Kidney glomerular epithelial cell (primary cell): Measurements from ENCODE around the gene PRR33.
"Not testable (repeated sequence)": the region's sequence is repeated elsewhere in the genome, so short reads cannot be mapped to it uniquely, and the experiment has no call there.

ENCODE experiments used
- DNase-seq: peaks from one replicate; lab custom pipeline; 2025; lab: John Stamatoyannopoulos, UW

Gene PRR33

DNA sequence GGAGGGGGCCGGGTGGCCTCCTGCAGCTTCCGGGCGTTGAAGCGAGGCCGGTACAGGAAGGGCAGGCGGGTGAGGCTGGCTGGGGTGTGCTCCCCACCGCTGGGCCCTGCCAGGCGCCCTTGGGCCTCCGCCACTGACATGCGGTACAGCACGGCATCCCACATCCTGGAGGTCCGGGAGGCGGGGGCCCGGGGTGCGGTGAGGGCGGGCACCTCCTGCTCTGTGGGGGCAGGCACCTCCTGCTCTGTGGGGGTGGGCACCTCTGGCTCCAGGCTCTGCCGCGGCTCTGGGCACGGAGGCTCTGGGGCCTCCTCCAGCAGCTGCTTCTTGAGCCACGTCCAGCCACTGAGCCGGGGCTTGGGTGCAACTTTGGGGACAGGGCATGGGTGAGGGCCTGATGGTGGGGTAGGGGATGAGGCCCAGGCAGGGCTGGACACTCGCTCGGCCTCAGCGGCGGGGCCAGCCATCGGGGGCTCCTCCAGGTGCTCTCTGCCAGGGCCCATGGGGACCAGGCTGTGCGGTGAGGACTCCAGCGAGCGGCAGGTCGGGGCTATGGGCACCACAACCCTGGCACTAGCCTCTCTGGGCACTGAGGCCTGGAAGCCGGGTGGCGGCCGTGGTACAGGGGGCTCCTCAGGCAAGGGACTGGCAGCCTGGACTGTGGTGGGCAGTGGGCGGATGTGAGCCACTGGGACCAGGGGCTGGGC lies 2.3 kb downstream of the PRR33 start:
- DNase-seq: no peak

GRCh38 chr11:1888811-1889210 lies 2.9 kb downstream of the PRR33 start:
- no peak for DNase-seq

DNA sequence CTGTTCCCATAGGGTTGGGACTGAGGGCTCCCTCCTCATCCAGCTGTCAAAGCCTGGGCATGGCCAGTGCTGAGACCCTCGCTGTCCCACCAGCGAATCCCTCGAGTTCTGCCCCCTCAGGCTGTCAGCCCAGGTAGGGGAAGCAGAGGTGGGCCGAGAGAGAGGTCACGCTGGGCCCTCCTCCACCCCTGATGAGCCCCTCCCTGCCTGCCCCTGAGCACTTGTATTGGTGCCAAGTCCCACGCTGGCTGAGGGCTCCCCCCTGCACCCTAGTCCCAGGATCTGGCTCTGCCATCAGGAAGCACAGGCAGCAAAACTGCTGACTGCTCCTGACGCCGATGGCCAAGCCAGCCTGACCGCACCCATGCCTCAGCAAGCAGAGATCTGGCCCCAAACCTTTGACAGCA lies 3.3 kb downstream of the PRR33 start:
- no peak for DNase-seq

- DNase-seq: no peak
Observed at GRCh38 chr11:1887451-1888346, 4.0 kb downstream of the PRR33 start.

DNA sequence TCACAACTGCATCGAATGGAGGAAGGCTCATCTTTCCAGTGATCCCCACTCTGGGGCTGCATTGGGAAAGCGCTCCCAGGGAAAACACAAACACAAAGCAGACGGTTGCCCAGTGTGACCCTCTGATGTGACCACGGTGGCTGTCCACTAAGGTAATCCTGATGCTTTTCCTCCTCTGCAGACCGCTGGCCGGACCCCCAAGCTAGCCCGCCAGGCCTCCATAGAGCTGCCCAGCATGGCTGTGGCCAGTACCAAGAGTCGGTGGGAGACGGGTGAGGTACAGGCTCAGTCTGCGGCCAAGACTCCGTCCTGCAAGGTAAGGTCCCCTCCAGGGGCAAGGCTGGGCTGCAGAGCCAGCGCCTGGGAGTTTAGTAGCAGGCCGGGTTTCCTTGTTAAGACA lies 5.1 kb downstream of the PRR33 start:
- DNase-seq: not testable (repeated sequence)

DNA sequence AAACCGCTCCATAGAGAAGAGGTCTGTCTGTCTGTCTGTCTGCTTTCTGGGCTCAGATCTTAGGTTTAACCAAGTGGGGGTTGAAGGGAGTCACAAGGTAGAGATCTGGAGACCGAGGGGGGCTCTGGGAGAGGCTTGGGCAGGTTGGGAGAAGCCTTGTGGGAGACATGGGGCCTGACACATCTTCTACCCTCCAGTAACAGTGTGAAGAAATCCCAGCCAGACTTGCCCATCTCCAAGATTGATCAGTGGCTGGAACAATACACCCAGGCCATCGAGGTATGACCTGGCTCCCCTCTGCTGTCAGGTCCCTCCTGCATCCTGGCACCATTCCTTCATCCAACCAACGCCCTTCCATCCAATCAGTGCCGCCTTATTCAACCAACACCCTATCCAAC lies 7.4 kb downstream of the PRR33 start:
- no peak for DNase-seq

DNA sequence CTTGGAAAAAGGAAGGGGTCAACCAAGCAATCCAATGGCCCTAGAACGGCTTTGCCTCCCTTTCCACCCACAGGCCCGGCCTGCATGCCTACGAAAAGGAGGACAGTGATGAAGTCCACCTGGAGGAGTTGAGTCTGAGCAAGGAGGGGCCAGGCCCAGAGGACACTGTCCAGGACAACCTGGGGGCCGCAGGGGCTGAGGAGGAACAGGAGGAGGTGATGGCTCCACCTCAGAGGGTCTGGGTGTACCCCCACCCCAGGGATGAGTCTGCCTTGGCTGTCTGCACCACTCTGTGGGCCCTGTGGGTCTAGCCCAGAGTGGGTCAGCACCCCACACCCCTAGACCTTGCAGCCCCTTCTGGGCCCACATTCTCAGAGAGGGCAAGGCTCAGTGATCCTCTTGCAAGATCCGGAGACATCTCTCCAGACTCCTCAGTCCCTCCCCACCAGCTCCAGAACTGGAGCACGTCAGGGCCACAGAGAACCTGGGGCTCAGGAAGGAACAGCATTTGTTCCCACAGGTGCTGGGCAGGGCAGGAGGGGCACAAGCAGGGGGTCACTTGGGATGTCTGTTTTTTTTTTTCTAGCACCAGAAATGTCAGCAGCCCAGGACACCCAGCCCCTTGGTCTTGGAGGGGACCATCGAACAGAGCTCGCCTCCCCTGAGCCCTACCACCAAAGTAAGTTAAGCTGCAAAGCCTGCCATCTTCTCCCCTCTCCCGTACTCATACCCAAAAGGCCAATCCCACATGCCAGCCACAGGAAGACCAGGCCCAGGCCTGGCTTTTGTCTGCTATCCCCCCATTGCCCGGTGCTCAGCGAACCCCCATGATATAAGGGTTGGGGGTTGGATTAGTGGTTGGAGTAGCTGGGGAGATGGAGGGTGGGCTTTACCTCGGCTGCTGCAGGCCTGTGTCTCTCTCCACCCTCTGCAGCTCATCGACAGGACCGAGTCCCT lies 8.1 kb downstream of the PRR33 start:
- no peak for DNase-seq

DNA sequence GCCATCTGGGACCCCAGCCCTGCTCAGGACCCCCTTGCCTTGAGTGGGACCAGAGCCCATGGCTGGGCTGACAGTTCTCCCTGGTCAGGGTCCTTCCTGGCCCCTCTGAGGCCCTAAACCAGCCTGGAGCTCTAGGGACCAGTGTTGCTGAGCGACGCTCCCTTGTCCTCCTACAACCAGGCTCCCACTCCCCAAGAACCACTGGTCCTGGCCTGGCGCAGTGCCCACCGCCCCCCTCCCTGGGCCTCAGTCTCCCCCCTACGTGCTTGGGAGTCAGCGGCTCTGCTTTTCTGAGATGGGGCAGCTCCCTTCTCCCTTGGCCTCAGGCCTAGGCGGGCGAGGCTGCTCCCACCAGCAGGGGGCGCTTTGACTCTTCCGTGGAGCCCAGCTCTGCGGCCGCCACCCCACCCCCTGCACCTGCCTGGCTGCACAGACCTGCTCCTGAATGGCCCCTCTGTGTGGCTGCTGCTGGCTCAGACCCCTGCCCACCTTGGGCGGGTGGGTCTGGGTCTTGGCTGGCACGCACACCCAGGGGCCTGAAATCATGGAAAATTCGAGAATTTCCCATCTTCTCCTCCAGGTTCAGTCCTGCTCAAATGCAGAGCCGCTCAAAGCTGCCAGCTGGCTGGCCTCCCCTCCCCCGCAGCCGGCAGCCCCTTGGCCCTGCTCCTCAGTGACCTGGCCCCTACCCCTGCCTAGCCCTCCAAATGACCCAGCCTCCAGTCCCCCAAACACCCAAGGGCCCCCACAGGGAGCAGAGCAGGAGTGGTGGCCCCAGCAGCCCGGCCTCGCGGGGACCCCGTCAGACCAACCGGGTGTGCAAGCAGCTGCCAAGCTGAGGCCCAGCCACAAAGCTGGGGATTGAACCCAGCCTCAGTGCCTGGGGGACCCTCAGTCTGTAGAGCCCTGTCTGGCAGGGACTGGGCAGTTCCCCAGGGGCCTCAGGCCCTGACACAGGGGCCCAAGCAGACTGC lies 9.1 kb downstream of the PRR33 start:
- DNase-seq: peak; percentile 50

DNA sequence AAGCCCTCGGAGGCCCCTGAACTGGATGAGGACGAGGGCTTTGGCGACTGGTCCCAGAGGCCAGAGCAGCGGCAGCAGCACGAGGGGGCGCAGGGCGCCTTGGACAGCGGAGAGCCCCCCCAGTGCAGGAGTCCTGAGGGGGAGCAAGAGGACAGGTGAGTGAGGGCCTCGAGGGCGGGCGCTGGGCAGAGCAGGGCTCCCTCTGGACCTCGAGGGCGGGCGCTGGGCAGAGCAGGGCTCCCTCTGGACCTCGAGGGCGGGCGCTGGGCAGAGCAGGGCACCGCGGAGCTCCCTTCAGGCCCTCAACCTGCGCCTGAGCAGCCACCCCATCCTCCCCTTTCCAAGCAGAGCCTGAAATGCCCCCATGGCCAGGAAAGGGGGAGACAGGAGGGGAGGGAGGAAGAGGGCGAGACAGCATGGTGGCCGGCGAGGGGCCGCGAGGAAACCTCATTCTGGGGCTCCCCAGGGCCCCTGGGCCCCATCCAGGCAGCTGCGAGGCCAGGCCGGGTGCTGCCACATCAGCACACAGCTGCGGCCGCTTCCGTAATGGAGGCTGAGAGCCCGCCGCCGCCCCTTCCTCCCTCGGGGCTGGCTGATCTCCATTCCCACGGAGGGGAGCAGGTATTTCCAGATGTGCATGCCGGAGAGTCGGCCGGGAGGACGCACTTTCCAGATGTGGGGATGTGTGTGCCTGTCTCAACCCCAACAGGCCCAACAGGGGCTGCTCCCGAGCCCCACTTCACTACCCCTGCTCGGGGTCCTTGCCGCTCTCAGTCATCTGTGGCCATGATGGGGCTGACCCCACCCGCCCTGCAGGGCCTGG lies 10.0 kb downstream of the PRR33 start:
- DNase-seq: no peak

- DNase-seq: no peak
Observed at GRCh38 chr11:1880746-1881441, 10.8 kb downstream of the PRR33 start.

GRCh38 chr11:1879941-1880720 lies 11.6 kb downstream of the PRR33 start:
- DNase-seq: no peak

- no peak for DNase-seq
Observed at GRCh38 chr11:1879342-1879940, 12.3 kb downstream of the PRR33 start.

GRCh38 chr11:1878137-1879031 lies 13.3 kb downstream of the PRR33 start:
- no peak for DNase-seq

DNA sequence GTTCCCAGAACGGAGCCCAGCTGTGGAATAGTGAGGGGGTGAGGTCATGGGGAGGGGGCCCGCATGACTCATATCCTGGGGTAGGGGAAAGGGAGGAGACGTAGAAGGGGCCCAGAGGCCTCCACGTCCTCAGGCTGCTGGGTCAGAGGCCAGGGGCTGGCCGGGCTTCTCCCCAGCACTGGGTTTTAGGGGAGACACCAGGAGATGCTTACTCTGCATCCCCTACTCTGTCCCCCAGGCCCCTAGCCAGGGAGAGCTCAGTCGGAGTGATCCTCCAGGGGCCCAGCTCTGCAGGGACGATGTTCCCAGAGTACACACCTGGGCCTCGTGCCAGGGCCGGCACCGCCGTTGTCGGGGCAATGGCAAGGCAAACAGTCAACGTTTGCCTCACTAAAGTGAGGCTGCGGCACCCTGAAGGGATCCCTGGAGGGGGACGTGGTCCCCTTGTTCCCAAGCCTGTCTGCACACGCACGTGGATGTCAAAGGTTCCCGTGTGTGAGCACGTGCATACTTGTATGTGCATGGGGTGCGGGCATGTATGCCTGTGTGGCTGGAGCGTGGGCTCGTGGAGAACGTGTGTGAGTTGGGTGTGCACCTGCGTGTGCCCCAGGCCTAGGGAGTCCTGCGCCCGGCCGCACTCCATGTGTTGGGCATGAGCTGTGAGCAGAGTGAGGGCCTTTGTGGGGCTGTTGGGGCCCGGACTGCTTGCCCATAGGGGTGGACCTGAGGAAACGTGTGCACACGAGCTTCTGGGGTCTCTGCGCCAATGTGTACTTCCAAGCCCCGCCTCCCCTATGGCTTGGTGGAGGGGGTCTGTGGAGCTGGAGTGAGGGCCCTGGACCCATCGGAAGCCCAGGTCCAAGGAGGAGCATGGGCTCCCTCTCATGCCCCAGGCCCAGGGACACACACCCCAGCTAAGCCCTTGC lies 14.2 kb downstream of the PRR33 start:
- DNase-seq: no peak

- no peak for DNase-seq
Observed at GRCh38 chr11:1876361-1877063, 15.2 kb downstream of the PRR33 start.
